Measurements from ENCODE around the gene ZNF32. TPM values are rescaled to one million over a fixed set of nuclear protein-coding genes. Genes with fewer than 3 reads are reported as not detected.

ZNF32 gene
- total RNA-seq, 1 donor from 2014 or later = 46.7 TPM

DNA sequence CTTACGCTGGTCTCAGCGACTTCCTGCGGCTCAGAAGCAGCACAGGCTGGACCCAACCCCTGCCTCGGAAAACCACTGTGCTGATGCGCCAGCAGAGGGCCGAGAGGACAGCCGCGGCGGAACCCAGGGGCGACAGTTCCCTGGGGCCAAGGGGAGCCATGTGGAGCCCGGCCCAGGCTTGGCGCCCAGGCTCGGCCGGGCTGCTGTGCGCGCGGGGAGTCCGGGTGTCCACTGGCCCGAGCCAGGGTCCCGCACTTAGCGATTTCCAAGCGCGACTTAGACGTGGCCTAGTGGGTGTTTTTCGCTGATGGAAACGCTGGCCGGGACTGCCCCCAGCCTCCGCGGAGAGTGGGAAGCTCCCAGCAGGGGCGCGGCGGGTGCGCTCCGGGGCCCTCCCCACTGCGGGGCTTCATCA is 18.6 kb upstream of the ZNF32 start:
- peaks cover 3% of the 10 kb centered on the region for H3K9me3 Mint-ChIP-seq
- no peak overlapping the region for H3K4me3 Mint-ChIP-seq
- no peak for DNase-seq (ENCODE audit: low spot score in 2 of 2, unreplicated experiment in 2 of 2)
- H3K27me3 Mint-ChIP-seq (ENCODE audit: low read depth) = peaks cover 51% of the 10 kb centered on the region
- H3K4me1 Mint-ChIP-seq = no peaks in the 10 kb centered on the region
- no peaks in the 10 kb centered on the region for H3K36me3 Mint-ChIP-seq
- H3K27ac Mint-ChIP-seq = no peak overlapping the region
- TF ChIP-seq, protein P1, sequence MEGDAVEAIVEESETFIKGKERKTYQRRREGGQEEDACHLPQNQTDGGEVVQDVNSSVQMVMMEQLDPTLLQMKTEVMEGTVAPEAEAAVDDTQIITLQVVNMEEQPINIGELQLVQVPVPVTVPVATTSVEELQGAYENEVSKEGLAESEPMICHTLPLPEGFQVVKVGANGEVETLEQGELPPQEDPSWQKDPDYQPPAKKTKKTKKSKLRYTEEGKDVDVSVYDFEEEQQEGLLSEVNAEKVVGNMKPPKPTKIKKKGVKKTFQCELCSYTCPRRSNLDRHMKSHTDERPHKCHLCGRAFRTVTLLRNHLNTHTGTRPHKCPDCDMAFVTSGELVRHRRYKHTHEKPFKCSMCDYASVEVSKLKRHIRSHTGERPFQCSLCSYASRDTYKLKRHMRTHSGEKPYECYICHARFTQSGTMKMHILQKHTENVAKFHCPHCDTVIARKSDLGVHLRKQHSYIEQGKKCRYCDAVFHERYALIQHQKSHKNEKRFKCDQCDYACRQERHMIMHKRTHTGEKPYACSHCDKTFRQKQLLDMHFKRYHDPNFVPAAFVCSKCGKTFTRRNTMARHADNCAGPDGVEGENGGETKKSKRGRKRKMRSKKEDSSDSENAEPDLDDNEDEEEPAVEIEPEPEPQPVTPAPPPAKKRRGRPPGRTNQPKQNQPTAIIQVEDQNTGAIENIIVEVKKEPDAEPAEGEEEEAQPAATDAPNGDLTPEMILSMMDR (IDR thresholded peaks at IDR 0.05; ENCODE audit: unreplicated experiment) = peak; percentile 18

DNA sequence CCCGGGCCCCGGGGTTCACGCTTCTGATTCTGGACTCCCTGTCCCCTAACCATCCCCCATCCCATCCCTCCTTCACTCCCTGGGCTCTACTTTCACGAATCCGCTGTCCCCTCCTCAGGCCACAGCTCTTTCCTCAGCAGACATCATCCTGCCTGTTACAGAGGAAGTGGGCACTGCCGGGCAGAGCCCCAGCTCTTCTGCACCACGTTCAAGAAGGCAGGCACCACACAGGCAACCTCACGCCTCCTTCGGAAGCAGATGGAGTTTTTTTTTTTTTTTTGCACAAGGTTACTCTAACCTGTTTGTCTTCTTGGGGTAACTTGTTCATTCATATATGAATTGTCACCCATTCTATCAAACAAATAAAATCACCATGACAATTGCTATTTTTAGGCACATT is 17.9 kb upstream of the ZNF32 start:
- Mint-ChIP-seq H3K4me1 (no peaks in the 10 kb centered on the region), H3K36me3 (no peaks in the 10 kb centered on the region), H3K27ac (no peak overlapping the region), H3K27me3 (ENCODE audit: low read depth) (peaks cover 49% of the 10 kb centered on the region), H3K4me3 (no peak overlapping the region), H3K9me3 (peaks cover 3% of the 10 kb centered on the region)
- no peak for DNase-seq (ENCODE audit: low spot score in 2 of 2, unreplicated experiment in 2 of 2)
- TF ChIP-seq, protein P1 (IDR thresholded peaks at IDR 0.05; ENCODE audit: unreplicated experiment) = no peak

DNA sequence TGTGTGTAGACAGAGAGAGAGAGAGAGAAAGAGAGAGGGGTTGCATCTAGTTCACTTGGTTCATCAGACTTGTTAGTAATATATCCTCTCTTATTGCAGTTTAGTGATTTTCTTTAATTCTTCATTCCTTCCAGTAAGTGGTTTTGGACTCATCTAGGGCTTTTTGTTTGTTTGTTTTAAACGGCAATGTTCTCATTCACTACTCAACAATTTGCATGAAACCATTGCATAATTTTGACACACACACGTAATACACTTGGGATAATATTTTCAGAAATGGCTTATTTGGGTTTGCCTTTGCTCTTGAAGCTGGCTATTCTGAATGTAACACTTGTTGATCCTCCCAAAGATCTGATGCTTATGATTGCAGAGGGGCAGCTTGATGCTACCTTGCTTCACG is 16.4 kb upstream of the ZNF32 start:
- DNase-seq (ENCODE audit: low spot score in 2 of 2, unreplicated experiment in 2 of 2) = no peak
- Mint-ChIP-seq H3K4me3 (no peak overlapping the region), H3K27ac (no peak overlapping the region), H3K9me3 (peaks cover 3% of the 10 kb centered on the region), H3K36me3 (no peaks in the 10 kb centered on the region), H3K4me1 (no peaks in the 10 kb centered on the region), H3K27me3 (ENCODE audit: low read depth) (peaks cover 34% of the 10 kb centered on the region)
- TF ChIP-seq, protein P1 (IDR thresholded peaks at IDR 0.05; ENCODE audit: unreplicated experiment) = no peak

DNA sequence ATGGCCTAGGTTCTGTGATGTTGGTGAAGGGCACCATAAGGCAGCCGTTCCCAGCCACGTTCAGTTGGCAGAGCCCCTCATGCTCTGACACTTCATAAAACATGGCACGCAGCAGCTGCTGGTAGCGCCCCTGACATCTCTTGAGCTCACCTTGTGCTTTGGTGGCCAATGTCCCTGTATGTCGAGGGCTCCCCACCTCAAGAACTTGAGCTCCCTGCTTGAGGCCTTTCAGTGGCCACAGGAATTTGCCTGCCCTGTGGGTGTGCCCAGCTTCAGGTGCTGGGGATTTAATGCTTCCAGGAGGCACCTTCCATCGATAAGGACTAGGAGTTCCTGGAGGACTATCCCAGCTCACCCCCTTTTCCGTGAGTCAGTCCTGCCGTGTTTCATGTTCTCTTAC is 9.5 kb upstream of the ZNF32 start:
- Mint-ChIP-seq H3K36me3 (no peaks in the 10 kb centered on the region), H3K4me3 (no peak overlapping the region), H3K9me3 (peaks cover 2% of the 10 kb centered on the region), H3K27me3 (ENCODE audit: low read depth) (peaks cover 4% of the 10 kb centered on the region), H3K4me1 (peaks cover 12% of the 10 kb centered on the region), H3K27ac (no peak overlapping the region)
- TF ChIP-seq, protein P1 (IDR thresholded peaks at IDR 0.05; ENCODE audit: unreplicated experiment) = no peak
- no peak for DNase-seq (ENCODE audit: low spot score in 2 of 2, unreplicated experiment in 2 of 2)

DNA sequence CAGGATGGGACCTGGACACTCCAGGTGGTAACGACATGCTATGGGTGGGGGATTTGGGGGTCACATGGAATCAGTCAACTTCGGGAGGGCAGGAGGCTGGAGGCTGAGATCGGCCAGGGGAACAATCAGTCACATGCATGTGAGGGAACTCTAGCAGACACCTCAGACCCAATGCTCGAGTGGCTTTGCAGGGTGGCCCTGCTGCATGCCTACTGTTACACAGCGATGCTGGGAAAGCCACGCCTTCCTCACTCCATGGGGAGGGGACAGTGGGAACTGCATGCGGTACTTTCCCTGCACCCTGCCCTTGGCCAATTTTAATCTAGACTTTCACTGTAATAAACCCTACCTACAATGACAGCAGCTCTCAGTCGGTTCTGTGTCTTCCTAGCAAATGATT is 6.6 kb upstream of the ZNF32 start:
- Mint-ChIP-seq H3K27me3 (ENCODE audit: low read depth) (peaks cover 4% of the 10 kb centered on the region), H3K27ac (no peak overlapping the region), H3K9me3 (no peaks in the 10 kb centered on the region), H3K4me1 (peaks cover 12% of the 10 kb centered on the region), H3K4me3 (no peak overlapping the region), H3K36me3 (no peaks in the 10 kb centered on the region)
- no peak for DNase-seq (ENCODE audit: low spot score in 2 of 2, unreplicated experiment in 2 of 2)
- TF ChIP-seq, protein P1 (IDR thresholded peaks at IDR 0.05; ENCODE audit: unreplicated experiment) = no peak

DNA sequence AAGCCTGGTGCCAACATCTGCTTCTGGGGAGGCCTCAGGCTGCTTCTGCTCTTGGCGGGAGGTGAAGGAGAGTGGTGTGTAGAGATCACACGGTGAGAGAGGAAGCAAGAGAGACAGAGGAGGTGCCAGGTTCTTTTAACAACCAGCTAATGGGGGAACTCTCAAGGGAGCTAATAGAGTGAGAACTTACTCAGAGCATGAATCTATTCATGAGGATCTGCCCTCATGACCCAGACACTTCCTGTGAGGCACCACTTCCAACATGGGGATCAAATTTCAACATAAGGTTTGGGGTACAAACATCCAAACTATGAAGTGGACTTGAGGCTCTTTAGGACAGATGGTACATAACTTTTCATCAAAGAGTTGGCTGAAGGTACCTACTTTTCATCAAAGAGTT is 5.1 kb upstream of the ZNF32 start:
- Mint-ChIP-seq H3K36me3 (no peaks in the 10 kb centered on the region), H3K27ac (peak overlapping the region; percentile 2), H3K4me3 (no peak overlapping the region), H3K27me3 (ENCODE audit: low read depth) (peaks cover 3% of the 10 kb centered on the region), H3K4me1 (peaks cover 20% of the 10 kb centered on the region), H3K9me3 (no peaks in the 10 kb centered on the region)
- TF ChIP-seq, protein P1 (IDR thresholded peaks at IDR 0.05; ENCODE audit: unreplicated experiment) = no peak
- DNase-seq (ENCODE audit: low spot score in 2 of 2, unreplicated experiment in 2 of 2) = no peak

Data from mesothelial cell of epicardium (in vitro differentiated cells).